Stimulated activated CD4-positive, alpha-beta T cell treated with anti-CD3 and anti-CD28 coated beads, Interleukin-15, amount 100 ng/mL, for 48 hours (primary cell): ENCODE measurements around the gene ASCL4.

Experiments used
- DNase-seq, 2 donors: peaks; one replicate each; pipeline ENCODE4 v3.0.0-alpha.2; 2020; ENCODE audit warnings: low read depth in 2 of 2

Gene ASCL4

DNA sequence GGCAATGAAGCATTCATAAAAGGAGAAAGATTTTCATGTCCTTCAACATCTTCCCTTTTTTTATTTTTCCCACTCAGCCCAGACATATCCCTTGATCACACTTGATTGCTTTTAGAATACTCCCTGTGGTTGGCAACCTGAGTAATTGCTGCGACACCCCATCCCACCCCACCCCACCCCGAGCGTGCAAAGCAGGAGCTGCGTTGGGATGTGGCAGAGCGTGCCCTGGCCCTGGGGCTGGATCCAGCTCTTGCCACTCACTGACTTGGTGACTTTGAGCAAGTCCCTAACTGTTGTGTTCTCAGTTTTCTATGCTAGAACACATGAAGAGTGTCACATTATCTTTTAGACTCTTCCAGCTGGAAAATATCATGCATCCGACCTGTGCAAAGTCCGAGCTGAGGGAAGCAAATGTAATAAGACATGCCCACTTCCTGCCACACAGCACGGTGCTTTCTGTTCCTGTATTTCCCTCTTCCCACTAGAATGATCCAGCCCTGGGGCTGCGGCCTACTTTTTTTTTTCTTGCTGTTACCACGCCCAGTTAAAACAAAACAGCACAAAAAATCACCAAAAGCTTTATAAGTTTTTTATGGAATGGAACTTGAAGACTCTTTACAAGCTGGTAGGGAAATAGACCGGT lies 4.0 kb downstream of the ASCL4 start:
- no peak for DNase-seq

DNA sequence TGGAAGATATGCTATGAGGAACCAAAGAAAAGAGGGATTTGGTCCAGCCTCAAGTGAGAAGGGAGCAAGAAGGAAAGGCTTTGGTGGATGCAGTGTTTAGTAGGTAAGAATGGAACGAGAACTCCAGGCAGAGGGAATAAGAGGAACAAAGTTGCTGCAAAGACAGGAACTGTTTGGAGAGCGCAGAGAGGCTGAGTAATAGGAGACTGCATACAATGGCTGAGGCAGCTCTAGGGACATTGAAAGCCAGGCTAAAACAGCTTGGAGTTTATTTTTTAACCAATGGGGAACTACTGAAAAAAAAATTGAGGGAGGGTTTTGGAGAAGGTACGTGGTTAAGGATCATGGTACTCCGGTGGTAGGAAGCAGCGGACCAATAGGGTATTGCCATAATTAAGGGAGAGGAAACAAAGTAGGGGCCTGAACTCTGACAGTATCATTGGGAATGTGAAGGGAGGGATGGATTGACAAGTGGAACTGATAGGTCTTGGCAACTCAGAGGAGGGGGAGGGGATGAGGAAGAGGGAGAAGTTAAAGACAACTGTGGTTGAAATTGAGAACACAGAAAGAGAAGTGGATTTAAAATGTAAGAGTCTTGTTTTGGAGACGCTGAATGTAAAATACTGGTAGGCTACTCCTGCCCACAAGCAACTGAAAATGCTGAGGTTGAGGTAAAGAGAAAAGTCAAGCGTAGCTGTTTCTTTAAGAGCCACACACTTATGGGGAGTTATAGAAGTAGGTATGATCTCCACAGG lies 4.8 kb downstream of the ASCL4 start:
- DNase-seq, result no peak

DNA sequence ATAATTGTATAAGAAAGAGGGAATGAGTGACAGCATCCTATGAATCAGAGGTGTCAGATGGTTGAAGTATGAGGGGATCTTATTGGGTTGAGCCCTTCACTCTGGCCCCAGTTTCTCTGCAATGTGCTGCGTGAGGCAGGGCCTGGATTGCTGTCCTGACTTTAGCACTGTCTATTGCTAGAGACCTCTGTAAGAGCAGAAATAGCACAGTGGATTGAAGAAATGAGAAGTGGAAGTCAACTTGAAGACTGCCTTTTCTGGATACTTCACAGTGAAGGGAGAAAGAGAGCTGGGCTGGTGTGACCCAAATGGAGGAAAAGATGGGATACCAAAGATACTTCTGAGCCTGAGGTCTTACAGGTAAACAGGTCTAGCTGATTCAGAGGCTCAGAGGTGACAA lies 5.8 kb downstream of the ASCL4 start:
- DNase-seq, result no peak

DNA sequence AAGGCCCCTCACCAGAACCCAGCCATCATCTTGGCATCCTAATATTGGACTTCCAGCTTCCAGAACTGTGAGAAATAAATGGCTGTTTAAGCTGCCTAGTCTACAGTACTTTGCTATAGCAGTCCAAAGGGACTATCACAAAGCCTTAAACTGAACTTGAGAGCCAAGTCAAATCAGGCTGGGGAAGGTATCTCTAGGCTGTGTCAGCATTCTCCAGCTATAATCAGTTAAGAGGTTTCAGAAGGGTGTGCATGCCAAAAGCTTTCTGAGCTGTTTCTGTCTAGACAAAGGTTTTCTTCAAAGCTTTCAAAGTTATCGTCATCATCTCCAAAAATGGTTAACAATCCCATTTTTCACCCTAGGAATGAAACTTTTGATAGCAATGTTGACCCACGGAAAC lies 7.6 kb downstream of the ASCL4 start:
- no peak for DNase-seq

- no peak for DNase-seq
Observed at GRCh38 chr12:107783406-107784376, 9.2 kb downstream of the ASCL4 start.

DNA sequence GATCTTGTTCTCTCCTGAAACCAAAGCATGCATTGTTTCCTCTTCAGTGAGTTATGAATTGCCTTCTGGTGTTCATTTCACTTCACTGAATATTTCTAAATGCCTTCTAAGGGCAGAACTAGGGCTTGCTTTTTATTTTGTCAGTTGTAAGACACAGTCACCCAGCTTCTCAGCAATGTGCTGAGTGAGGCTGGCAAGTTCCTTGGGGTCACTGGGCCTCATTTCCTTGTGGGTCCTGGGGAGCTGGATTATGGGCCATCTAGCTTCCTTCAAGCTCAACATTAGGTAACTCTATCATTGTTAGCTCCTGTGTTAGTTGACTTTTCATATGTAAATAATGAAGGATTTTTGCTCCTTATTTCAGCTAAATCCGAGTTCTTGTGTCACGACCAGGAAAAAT lies 13.8 kb downstream of the ASCL4 start:
- no peak for DNase-seq

GRCh38 chr12:107788690-107789458 lies 14.4 kb downstream of the ASCL4 start:
- no peak for DNase-seq

DNA sequence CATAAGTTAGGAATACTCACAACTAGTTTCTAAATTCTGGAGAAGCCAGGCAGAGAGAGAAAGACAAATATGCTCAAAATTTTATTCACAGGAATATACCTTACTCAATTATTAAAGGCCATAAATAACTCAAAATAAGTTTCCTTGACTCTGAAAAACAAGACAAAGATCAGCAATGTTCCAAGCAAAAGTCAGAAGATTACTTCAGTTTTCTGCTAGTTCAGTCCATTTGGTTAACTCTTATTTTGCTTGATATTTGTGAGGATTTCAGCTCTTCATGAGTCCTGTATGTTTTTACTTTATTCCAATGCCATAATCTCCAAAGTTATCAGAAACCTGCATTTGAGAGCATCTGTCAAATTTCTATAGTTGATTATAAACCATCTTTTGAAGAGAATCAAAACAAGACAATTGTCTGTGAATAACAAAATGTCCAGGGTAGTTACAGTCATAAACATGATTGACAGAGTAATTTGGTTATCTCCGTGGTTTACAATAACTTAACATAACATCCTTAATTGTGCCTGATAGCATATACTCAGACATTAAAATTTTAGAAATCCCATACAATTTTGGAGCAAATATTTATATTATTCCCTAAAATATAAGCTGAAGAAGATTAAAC lies 17.1 kb downstream of the ASCL4 start:
- no peak for DNase-seq

- no peak for DNase-seq
Observed at GRCh38 chr12:107794451-107794850, 19.9 kb downstream of the ASCL4 start.

DNA sequence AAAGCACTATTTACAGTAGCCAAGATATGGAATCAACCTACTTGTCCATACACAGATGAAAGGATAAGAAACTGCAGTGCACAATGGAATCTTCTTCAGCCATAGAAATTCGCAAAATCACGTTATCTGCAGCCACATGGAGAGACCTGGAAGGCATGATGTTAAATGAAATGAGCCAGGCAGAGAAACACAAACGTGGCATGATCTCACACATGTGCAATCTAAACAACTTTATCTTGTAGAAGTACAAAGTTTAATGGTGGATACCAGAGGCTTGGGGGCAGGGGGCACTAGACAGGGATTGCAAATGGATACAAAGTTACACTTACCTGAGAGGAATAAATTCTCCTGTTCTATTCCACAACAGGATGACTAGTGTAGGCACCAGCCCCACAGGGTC lies 24.1 kb downstream of the ASCL4 start:
- DNase-seq, result no peak

DNA sequence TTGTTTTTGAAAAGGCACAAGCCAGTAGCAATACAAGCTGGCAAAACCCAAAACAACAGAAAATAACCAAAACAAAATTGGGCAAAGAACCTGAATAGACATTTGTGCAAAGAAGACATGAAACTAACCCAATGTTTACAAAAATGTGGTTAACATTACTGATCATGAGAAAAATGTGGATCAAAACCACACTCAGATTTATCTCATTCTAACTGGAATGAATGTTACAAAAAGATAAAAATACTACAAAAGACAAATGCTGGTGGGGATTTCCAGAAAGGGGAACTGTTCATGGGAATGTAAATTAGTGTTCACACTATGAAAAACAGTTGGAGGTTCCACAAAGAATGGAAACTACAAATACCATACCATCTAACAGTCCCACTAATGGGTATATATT lies 26.6 kb downstream of the ASCL4 start:
- DNase-seq, result no peak

DNA sequence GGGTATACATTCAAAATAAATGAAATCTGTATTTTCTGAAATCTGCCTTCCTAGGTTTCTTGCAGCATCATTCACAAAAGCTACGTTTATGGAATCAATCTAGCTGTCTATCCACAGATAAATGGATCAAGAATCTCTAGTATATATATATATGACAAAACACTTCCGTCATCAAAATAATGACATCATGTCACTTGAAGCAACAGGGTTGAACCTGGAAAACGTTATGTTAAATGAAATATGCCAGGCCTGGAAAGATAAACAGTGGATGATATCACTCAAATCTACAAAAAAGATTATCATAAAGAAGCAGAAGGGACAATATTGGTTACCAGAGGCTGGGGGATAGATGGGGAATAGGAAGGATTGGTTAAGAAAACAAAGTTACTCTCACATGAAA lies 28.6 kb downstream of the ASCL4 start:
- DNase-seq, result no peak

GRCh38 chr12:107805488-107806180 lies 31.1 kb downstream of the ASCL4 start:
- no peak for DNase-seq

- DNase-seq, result no peak
Observed at GRCh38 chr12:107807471-107808150, 33.1 kb downstream of the ASCL4 start.

GRCh38 chr12:107817250-107817649 lies 42.7 kb downstream of the ASCL4 start:
- DNase-seq, result no peak

DNA sequence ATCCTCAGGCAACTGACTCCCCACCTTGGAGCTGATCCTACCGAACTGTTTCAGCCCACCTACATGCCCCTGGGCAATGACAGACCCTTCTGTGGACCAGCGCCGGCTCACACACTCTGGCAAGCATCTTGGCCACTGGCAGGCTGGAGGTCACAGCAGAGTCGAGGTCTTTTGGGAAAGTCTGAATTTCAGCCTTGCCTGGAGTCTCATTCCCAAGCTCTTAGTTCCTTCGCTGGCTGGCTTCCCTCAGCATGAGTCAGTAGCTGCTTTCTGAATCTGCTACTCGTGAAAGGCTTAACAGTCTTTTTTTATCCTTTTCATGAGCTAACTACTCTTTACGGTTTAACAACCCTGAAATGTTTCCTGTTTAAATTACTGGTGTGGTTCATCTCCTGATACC lies 44.5 kb downstream of the ASCL4 start:
- DNase-seq, result no peak

- DNase-seq, result no peak
Observed at GRCh38 chr12:107822356-107822755, 47.9 kb downstream of the ASCL4 start.
